ENCODE results near the gene CST3.
"Not testable (repeated sequence)": the region's sequence is repeated elsewhere in the genome, so short reads cannot be mapped to it uniquely, and the experiment has no call there.

CST3 gene

GRCh38 chr20:23628402-23629016, 9.2 kb downstream of the CST3 start:
- no peak for DNase-seq (ENCODE audit: low read depth)

GRCh38 chr20:23627501-23627900, 10.3 kb downstream of the CST3 start:
- no peak for DNase-seq (ENCODE audit: low read depth)

GRCh38 chr20:23626040-23626620, 11.6 kb downstream of the CST3 start:
- no peak for DNase-seq (ENCODE audit: low read depth)

GRCh38 chr20:23625236-23625964, 12.4 kb downstream of the CST3 start:
- no peak for DNase-seq (ENCODE audit: low read depth)

GRCh38 chr20:23624324-23624691, 13.4 kb downstream of the CST3 start:
- no peak for DNase-seq (ENCODE audit: low read depth)

GRCh38 chr20:23623666-23624323, 14.0 kb downstream of the CST3 start:
- no peak for DNase-seq (ENCODE audit: low read depth)

- peak; percentile 95 for DNase-seq (ENCODE audit: low read depth)
Measured at GRCh38 chr20:23622839-23623343, 14.9 kb downstream of the CST3 start.

GRCh38 chr20:23622401-23622800, 15.4 kb downstream of the CST3 start:
- not testable (repeated sequence) for DNase-seq (ENCODE audit: low read depth)

- DNase-seq (ENCODE audit: low read depth), result not testable (repeated sequence)
Measured at GRCh38 chr20:23620670-23621386, 16.9 kb downstream of the CST3 start.

- no peak for DNase-seq (ENCODE audit: low read depth)
Measured at GRCh38 chr20:23614163-23614562, 23.6 kb downstream of the CST3 start.

GRCh38 chr20:23613676-23614075, 24.1 kb downstream of the CST3 start:
- peak; percentile 37 for DNase-seq (ENCODE audit: low read depth)

GRCh38 chr20:23612396-23612795, 25.4 kb downstream of the CST3 start:
- DNase-seq (ENCODE audit: low read depth), result no peak

- no peak for DNase-seq (ENCODE audit: low read depth)
Measured at GRCh38 chr20:23609486-23610109, 28.2 kb downstream of the CST3 start.

- DNase-seq (ENCODE audit: low read depth), result no peak
Measured at GRCh38 chr20:23608251-23608846, 29.4 kb downstream of the CST3 start.

GRCh38 chr20:23607497-23608245, 30.1 kb downstream of the CST3 start:
- no peak for DNase-seq (ENCODE audit: low read depth)

GRCh38 chr20:23606652-23607049, 31.1 kb downstream of the CST3 start:
- peak; percentile 62 for DNase-seq (ENCODE audit: low read depth)

- DNase-seq (ENCODE audit: low read depth), result no peak
Measured at GRCh38 chr20:23605867-23606651, 31.7 kb downstream of the CST3 start, which contains the start of gene CST9. Gene CST9 (minus strand): TSS chr20:23605917. CDS start chr20:23605864, 53 bp downstream.

GRCh38 chr20:23604306-23604705, 33.4 kb downstream of the CST3 start:
- DNase-seq (ENCODE audit: low read depth), result no peak

GRCh38 chr20:23603321-23603720, 34.4 kb downstream of the CST3 start:
- DNase-seq (ENCODE audit: low read depth), result no peak

Measured in fibroblast of the conjunctiva (primary cell).